H1 (cell line): Measurements from ENCODE around the gene IRAK3.

ENCODE experiments used
- EP300 ChIP-seq, 2 experiments: IDR thresholded peaks; 1 replicate in 1 of 2; 2 replicates in 1 of 2; pipeline ENCODE4 v1.6.1; 2011 to 2012; ENCODE audit warnings: low read depth in 2 of 2, low read length in 2 of 2, mild to moderate bottlenecking in 2 of 2, borderline replicate concordance in 1 of 2, inconsistent platforms in 1 of 2, moderate library complexity in 1 of 2
- EZH2 ChIP-seq: fragments of 200-600 bp; sonication (generic); IDR thresholded peaks from 2 replicates; pipeline ENCODE4 v1.7.1; 2012; ENCODE audit warnings: low read depth, mild to moderate bottlenecking, moderate library complexity, low read length, inconsistent platforms; ENCODE audit not compliant: severe bottlenecking
- HDAC2 ChIP-seq, 2 experiments: fragments of 300-600 bp in 1 of 2; sonication (generic) in 1 of 2; IDR thresholded peaks; 2 replicates each; pipeline ENCODE4 v1.6.1; 2011 to 2012; ENCODE audit warnings: low read depth in 2 of 2, low read length in 2 of 2, mild to moderate bottlenecking in 2 of 2, moderate library complexity in 2 of 2, borderline replicate concordance in 1 of 2, inconsistent platforms in 1 of 2
- KDM1A ChIP-seq: fragments of 200-600, 300-600 bp; sonication (generic); IDR thresholded peaks from 2 replicates; pipeline ENCODE4 v1.7.1; 2016; ENCODE audit warnings: mild to moderate bottlenecking, low read length, borderline replicate concordance
- RFX5 ChIP-seq: IDR thresholded peaks from 2 replicates; pipeline ENCODE4 v1.6.1; 2011; ENCODE audit warnings: low read depth, low read length, improper control_type of control experiment, borderline replicate concordance
- SIRT6 ChIP-seq: IDR thresholded peaks from one replicate; pipeline ENCODE4 v1.7.1; 2012; ENCODE audit warnings: low read length, inconsistent platforms
- TAF1 ChIP-seq: IDR thresholded peaks from 2 replicates; pipeline ENCODE4 v1.6.1; 2011; ENCODE audit warnings: mild to moderate bottlenecking, low read depth, low read length
- TCF12 ChIP-seq: IDR thresholded peaks from 2 replicates; pipeline ENCODE4 v1.6.1; 2011; ENCODE audit warnings: low read depth, mild to moderate bottlenecking, low read length
- TF ChIP-seq, protein P1 (sequence below), 3 experiments: IDR thresholded peaks; 1 replicate in 2 of 3; 2 replicates in 1 of 3; pipeline versions ENCODE4 v1.5.1 to v1.6.1; 2011; ENCODE audit warnings: low read length in 3 of 3, mild to moderate bottlenecking in 3 of 3, inconsistent platforms in 2 of 3, low read depth in 1 of 3, moderate library complexity in 1 of 3; ENCODE audit not compliant: insufficient read depth in 1 of 3; ENCODE audit errors: control extremely low read depth in 1 of 3
- TF ChIP-seq, protein P2 (sequence below): IDR thresholded peaks from 2 replicates; pipeline ENCODE4 v1.6.1; 2012; ENCODE audit warnings: inconsistent platforms
- TF ChIP-seq, protein P3 (sequence below): IDR thresholded peaks from 2 replicates; pipeline ENCODE4 v1.6.1; 2011; ENCODE audit warnings: low read depth, mild to moderate bottlenecking, low read length; ENCODE audit not compliant: insufficient read depth
- TF ChIP-seq, protein P4 (sequence below): fragments of 300-600 bp; sonication (generic); IDR thresholded peaks from 2 replicates; pipeline ENCODE4 v1.7.1; 2012; ENCODE audit warnings: low read length, moderate library complexity, mild to moderate bottlenecking, inconsistent platforms; ENCODE audit not compliant: insufficient replicate concordance

DNA sequence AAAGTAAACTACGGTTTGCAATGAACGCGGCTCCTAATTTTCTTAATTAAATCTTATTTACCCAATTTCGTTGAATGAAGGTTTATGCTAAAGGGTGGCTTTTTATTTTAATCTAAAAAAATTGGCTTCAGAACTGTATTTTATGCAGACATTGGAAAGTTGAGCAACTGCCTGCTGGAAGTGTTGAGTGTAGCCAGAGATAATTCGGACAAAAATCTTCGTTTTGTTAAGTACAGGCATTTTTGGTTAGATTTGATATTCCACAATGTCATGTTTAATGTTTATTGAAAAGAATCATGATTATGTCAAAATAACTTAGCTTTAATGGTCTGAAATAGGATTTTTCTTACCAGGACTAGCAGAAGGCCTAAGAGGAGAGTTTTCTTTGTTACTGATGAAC lies 875 bp downstream of the IRAK3 start:
- TF ChIP-seq TCF12: no peak
- TF ChIP-seq EP300 (IDR thresholded peaks at IDR 0.05; ENCODE audit: borderline replicate concordance in 1 of 2, low read depth in 2 of 2, low read length in 2 of 2): no peak
- TF ChIP-seq, protein P1, sequence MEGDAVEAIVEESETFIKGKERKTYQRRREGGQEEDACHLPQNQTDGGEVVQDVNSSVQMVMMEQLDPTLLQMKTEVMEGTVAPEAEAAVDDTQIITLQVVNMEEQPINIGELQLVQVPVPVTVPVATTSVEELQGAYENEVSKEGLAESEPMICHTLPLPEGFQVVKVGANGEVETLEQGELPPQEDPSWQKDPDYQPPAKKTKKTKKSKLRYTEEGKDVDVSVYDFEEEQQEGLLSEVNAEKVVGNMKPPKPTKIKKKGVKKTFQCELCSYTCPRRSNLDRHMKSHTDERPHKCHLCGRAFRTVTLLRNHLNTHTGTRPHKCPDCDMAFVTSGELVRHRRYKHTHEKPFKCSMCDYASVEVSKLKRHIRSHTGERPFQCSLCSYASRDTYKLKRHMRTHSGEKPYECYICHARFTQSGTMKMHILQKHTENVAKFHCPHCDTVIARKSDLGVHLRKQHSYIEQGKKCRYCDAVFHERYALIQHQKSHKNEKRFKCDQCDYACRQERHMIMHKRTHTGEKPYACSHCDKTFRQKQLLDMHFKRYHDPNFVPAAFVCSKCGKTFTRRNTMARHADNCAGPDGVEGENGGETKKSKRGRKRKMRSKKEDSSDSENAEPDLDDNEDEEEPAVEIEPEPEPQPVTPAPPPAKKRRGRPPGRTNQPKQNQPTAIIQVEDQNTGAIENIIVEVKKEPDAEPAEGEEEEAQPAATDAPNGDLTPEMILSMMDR (IDR thresholded peaks at IDR 0.05; ENCODE audit: control extremely low read depth in 1 of 3, insufficient read depth in 1 of 3, low read depth in 1 of 3, low read length in 3 of 3): no peak
- TF ChIP-seq EZH2: no peak
- TF ChIP-seq, protein P2, sequence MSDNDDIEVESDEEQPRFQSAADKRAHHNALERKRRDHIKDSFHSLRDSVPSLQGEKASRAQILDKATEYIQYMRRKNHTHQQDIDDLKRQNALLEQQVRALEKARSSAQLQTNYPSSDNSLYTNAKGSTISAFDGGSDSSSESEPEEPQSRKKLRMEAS: no peak
- TF ChIP-seq RFX5: no peak
- TF ChIP-seq, protein P3, sequence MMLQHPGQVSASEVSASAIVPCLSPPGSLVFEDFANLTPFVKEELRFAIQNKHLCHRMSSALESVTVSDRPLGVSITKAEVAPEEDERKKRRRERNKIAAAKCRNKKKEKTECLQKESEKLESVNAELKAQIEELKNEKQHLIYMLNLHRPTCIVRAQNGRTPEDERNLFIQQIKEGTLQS: no peak
- TF ChIP-seq SIRT6: no peak
- TF ChIP-seq HDAC2 (IDR thresholded peaks at IDR 0.05; ENCODE audit: borderline replicate concordance in 1 of 2, low read depth in 2 of 2, low read length in 2 of 2): no peak
- TF ChIP-seq, protein P4, sequence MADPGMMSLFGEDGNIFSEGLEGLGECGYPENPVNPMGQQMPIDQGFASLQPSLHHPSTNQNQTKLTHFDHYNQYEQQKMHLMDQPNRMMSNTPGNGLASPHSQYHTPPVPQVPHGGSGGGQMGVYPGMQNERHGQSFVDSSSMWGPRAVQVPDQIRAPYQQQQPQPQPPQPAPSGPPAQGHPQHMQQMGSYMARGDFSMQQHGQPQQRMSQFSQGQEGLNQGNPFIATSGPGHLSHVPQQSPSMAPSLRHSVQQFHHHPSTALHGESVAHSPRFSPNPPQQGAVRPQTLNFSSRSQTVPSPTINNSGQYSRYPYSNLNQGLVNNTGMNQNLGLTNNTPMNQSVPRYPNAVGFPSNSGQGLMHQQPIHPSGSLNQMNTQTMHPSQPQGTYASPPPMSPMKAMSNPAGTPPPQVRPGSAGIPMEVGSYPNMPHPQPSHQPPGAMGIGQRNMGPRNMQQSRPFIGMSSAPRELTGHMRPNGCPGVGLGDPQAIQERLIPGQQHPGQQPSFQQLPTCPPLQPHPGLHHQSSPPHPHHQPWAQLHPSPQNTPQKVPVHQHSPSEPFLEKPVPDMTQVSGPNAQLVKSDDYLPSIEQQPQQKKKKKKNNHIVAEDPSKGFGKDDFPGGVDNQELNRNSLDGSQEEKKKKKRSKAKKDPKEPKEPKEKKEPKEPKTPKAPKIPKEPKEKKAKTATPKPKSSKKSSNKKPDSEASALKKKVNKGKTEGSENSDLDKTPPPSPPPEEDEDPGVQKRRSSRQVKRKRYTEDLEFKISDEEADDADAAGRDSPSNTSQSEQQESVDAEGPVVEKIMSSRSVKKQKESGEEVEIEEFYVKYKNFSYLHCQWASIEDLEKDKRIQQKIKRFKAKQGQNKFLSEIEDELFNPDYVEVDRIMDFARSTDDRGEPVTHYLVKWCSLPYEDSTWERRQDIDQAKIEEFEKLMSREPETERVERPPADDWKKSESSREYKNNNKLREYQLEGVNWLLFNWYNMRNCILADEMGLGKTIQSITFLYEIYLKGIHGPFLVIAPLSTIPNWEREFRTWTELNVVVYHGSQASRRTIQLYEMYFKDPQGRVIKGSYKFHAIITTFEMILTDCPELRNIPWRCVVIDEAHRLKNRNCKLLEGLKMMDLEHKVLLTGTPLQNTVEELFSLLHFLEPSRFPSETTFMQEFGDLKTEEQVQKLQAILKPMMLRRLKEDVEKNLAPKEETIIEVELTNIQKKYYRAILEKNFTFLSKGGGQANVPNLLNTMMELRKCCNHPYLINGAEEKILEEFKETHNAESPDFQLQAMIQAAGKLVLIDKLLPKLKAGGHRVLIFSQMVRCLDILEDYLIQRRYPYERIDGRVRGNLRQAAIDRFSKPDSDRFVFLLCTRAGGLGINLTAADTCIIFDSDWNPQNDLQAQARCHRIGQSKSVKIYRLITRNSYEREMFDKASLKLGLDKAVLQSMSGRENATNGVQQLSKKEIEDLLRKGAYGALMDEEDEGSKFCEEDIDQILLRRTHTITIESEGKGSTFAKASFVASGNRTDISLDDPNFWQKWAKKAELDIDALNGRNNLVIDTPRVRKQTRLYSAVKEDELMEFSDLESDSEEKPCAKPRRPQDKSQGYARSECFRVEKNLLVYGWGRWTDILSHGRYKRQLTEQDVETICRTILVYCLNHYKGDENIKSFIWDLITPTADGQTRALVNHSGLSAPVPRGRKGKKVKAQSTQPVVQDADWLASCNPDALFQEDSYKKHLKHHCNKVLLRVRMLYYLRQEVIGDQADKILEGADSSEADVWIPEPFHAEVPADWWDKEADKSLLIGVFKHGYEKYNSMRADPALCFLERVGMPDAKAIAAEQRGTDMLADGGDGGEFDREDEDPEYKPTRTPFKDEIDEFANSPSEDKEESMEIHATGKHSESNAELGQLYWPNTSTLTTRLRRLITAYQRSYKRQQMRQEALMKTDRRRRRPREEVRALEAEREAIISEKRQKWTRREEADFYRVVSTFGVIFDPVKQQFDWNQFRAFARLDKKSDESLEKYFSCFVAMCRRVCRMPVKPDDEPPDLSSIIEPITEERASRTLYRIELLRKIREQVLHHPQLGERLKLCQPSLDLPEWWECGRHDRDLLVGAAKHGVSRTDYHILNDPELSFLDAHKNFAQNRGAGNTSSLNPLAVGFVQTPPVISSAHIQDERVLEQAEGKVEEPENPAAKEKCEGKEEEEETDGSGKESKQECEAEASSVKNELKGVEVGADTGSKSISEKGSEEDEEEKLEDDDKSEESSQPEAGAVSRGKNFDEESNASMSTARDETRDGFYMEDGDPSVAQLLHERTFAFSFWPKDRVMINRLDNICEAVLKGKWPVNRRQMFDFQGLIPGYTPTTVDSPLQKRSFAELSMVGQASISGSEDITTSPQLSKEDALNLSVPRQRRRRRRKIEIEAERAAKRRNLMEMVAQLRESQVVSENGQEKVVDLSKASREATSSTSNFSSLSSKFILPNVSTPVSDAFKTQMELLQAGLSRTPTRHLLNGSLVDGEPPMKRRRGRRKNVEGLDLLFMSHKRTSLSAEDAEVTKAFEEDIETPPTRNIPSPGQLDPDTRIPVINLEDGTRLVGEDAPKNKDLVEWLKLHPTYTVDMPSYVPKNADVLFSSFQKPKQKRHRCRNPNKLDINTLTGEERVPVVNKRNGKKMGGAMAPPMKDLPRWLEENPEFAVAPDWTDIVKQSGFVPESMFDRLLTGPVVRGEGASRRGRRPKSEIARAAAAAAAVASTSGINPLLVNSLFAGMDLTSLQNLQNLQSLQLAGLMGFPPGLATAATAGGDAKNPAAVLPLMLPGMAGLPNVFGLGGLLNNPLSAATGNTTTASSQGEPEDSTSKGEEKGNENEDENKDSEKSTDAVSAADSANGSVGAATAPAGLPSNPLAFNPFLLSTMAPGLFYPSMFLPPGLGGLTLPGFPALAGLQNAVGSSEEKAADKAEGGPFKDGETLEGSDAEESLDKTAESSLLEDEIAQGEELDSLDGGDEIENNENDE: no peak
- TF ChIP-seq KDM1A: no peak
- TF ChIP-seq TAF1: no peak
